Sigmoid colon (tissue), 4 donors: ENCODE measurements around the gene CAMSAP3.

Experiments used
- POLR2AphosphoS5 ChIP-seq, 4 donors: sonication (generic); formaldehyde crosslinking; IDR thresholded peaks; one replicate each; pipeline ENCODE4 v1.6.1; 2017; ENCODE audit warnings: antibody characterized with exemption in 4 of 4
- TF ChIP-seq, protein P1 (sequence below), 4 experiments: fragments of 450-650 bp in 3 of 4; fragments of 200-600 bp in 1 of 4; IDR thresholded peaks; one replicate each; pipeline ENCODE4 v1.5.1; 2016 to 2019; ENCODE audit warnings: antibody characterized with exemption in 4 of 4, mild to moderate bottlenecking in 3 of 4, moderate library complexity in 2 of 4

- TF ChIP-seq, protein P1, sequence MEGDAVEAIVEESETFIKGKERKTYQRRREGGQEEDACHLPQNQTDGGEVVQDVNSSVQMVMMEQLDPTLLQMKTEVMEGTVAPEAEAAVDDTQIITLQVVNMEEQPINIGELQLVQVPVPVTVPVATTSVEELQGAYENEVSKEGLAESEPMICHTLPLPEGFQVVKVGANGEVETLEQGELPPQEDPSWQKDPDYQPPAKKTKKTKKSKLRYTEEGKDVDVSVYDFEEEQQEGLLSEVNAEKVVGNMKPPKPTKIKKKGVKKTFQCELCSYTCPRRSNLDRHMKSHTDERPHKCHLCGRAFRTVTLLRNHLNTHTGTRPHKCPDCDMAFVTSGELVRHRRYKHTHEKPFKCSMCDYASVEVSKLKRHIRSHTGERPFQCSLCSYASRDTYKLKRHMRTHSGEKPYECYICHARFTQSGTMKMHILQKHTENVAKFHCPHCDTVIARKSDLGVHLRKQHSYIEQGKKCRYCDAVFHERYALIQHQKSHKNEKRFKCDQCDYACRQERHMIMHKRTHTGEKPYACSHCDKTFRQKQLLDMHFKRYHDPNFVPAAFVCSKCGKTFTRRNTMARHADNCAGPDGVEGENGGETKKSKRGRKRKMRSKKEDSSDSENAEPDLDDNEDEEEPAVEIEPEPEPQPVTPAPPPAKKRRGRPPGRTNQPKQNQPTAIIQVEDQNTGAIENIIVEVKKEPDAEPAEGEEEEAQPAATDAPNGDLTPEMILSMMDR (IDR thresholded peaks at IDR 0.05), result no peak
- no peak for TF ChIP-seq POLR2AphosphoS5 (IDR thresholded peaks at IDR 0.05)
Measured at GRCh38 chr19:7549429-7550148, 46.1 kb upstream of the CAMSAP3 start.
